NOMO-1 (cell line): ENCODE measurements around the gene ANKLE1.
A peak's percentile ranks its signal among the peaks of the same experiment; 100 is the strongest.

Source experiments
- DNase-seq, 2 experiments: peaks; one replicate each; lab custom pipeline; 2025; ENCODE audit not compliant: unreplicated experiment in 2 of 2; lab: John Stamatoyannopoulos, UW

ANKLE1 gene

DNA sequence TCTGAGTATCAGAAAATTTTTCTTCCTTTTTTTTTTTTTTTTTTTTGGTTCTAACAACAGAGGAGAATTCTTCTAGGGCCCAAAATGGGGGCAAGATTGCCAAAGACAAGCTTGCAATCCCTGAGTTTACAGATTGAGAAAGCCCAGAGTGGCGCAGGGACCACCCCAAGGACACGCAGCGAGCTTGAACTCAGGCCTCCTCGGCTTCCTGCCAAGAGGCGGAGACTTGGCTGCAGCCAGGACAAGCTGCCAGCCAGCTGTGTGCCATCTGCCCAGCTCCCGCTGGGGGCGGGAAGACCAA is 23.5 kb downstream of the ANKLE1 start:
- DNase-seq, result no peak

- DNase-seq, result peak; percentile 98 to 99
Observed at GRCh38 chr19:17305517-17306284, 24.0 kb downstream of the ANKLE1 start, which contains the start of gene MRPL34. TSS of gene MRPL34 (plus strand) at chr19:17305872. CDS start at chr19:17305893, 21 bp downstream.

DNA sequence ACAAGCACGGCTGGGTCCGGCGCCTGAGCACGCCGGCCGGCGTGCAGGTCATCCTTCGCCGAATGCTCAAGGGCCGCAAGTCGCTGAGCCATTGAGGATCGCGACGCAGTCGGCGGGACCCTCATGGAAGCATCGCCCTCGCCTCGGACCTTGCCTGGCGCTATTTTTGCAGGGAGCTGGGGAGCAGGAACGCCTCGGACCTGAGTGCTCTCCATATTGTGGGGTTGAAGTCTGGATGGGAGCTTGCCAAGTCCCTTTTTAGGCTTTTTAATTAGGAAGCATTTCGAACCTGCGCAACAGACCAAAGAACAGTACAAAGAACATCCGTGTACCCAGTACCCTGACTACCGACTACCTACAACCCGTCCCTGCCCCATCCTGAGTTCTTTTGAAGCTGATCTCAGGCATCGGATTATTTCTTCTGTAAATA is 24.6 kb downstream of the ANKLE1 start:
- DNase-seq, result no peak

DNA sequence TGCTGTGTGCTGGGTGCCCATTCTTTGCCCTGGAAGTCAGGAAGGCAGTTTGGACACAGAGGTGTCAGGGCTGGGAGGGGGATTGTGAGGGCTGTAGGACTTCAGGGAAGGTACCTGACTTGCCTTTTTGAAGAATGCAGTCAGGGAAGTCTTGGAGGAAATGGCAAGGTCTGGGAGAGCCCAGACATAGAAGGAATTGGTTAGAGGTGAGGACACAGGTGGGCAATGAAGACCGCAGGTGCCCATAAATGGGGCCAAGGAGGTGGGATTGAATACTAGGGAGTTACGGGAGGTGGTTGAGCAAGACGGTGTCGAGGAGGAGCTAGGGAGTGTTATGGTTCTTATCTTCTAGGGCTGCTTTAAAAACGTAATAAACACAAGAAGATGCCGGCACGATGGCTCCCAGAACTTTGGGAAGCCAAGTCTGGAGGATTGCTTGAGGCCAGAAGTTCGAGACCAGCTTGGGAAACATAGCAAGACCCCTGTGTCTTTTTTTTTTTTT is 26.2 kb downstream of the ANKLE1 start:
- no peak for DNase-seq

DNA sequence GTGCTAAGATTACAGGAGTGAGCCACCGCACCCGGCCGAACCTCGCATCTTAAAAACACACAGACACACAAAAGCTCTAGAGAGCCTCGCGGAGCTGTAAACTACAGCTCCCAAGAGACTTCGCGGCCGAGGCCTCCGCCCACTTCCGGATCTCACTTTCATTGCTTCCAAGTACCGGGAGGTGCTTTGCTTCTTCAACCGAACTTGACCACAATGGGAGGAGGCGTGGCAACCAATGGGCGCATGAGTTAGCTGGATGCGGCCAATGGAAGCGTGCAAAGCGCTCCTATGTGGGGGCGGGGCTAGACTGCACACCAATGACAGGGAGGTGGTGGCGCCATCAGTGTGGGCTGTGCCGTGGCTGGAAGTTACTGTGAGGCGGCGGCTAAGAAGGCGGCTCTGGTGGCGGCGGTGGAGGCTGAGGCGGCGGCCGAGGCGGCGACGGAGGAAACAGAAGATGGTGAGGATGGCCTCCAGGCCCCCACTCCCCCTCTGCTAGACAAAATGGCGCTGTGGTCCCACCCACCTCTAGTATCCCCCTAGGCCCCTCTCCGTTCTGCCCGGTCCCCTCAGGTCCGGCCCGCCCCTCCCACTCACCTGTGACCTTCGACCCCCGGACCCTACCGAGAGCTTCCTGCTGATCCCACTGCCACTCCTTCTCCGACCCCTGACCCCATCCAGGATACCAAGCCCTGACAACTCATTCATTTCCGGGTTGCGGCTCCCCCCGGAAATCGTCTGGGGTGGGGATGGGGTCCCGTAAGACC is 27.7 kb downstream of the ANKLE1 start, which contains the start of gene DDA1:
Gene DDA1 (plus strand): TSS at position 366 of the 767 bp plus-strand sequence. CDS start 92 bp downstream, at position 458.
- DNase-seq, result peak; percentile 99

DNA sequence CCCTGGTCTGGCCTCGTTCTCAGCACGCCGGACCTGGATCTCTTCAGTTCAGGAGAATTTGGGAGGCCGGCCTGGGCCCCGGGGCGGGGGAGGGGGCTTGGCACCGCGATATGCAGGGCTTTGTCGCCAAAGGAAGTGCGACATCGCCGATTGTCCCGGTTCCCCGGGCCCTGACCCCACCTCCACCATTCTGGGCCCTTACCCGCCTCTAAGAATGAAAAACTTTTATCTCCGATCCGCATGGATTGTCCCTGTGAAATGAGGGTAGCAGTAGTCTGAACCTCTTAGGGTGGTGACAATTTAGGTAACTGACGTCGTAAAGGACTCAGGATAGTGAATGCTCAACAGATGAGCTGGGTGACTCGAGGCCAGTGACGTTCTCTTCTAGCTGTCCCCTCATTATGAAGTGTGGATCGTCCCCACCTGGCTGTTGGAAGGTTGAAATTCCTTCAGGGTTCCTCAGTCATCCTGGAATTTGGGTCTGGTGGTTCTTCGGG is 28.3 kb downstream of the ANKLE1 start:
- peak in 1 of 2 experiments; percentile 15 for DNase-seq

- no peak for DNase-seq
Observed at GRCh38 chr19:17311455-17312188, 29.9 kb downstream of the ANKLE1 start.

GRCh38 chr19:17312189-17313113 is 30.8 kb downstream of the ANKLE1 start:
- no peak for DNase-seq

- no peak for DNase-seq
Observed at GRCh38 chr19:17314007-17314593, 32.4 kb downstream of the ANKLE1 start.

- DNase-seq, result no peak
Observed at GRCh38 chr19:17318966-17319365, 37.3 kb downstream of the ANKLE1 start.

DNA sequence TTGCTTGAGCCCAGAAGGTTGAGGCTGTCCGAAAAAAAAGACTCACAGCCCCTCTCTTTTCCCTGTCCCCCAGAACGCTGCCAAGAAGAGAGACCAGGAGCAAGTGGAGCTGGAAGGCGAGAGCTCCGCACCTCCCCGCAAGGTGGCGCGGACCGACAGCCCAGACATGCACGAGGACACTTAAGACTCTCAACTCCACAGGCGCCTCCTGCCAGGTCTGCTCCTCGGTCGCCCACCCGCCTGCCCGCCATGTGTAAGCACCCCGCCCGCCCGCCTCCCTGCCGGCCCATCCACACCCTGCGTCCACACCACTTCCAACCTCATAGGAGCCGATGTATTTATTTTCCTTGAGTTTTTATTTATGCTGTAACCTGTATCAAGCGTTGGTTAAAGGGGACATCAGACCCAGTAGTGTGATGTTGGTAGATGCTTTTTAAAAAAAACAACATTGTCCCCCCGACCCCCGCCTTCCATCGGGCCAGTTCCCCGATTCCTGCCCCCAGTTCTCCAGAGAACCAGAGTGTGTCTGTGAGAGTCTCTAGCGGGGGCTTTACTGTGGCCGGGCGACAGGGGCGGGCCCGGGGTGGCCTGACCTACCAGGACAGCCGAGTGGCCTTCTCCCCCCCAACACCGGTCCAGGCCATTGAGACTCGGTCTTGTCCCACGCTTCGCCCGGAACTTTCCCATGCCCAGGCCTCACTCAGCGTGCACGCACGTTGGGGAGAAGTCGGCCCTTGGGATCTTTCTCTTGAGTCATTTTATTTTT is 38.0 kb downstream of the ANKLE1 start:
- no peak for DNase-seq

- DNase-seq, result no peak
Observed at GRCh38 chr19:17320435-17320834, 38.7 kb downstream of the ANKLE1 start.

DNA sequence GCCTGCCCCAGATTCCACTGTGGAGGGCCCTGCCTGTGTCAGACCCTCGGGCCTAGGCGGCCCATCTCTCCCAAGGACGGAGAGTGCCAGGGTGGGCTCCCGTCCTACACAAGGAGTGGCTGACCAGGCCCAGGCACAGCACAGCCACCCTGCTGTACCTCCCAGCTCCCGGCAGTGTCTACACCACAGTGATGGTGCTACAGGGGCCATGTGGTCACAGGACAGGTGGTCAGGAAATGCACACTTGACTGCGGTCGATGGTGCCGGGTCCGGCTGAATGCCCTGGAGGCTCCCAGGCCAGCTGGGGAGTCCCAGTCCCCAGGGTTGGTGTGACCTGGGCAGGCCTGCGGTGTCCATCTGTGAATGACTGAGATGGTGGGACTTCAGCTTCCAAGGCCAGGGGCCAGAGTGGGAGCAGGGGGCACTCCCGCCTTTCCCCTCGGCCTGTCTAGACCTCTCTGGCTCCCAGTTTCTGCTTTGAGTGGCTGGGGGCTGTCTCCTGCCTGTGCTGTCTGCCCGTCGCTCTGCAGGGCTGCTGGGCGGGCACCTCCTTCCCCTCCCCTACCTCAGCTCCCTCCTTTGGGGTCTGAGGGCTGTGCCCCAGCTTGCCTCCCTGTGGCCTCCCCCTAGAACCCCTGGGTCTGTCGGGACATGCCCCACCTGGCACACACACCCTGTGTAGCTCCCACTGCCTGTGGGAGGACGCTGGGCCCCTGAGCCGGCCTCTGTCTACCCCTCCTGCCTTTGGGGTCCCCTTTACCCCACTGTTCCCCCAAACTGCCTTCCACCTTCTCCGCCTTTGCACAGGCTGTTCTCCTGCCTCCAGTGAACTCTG is 40.2 kb downstream of the ANKLE1 start:
- no peak for DNase-seq

GRCh38 chr19:17322854-17323253 is 41.2 kb downstream of the ANKLE1 start:
- no peak for DNase-seq

DNA sequence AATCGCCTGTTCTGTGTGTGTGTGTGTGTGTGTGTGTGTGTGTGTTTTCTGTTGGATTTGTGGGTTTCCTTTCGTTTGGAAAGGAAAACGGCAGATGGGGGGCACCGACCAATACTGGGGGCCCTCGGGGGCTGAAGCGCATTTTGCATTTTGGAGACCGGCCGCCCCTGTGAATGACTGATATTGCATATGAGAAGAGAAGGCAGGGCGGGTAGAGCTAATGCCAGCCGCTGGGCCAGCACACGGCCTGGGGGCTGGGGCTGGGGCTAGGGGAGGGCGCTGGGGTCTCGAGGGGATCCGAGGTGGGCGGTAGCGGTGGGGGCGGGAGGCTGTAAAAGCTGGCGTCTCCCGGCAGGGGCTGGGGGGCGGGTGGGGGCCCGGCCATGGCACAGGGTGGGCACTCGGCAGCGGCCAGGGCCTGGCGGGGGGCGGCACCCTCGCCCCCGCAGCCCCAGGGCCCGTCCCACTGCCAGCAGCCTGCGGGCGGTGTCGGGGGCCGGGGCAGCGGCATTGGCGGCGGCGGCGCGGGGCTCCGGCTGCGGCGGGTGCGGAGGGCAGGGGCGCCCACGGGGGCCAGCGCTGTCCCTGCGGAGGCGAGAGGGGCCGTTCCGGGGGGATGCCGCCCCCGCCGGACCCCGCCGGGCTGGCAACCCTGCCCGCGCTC is 41.7 kb downstream of the ANKLE1 start:
- DNase-seq, result no peak

DNA sequence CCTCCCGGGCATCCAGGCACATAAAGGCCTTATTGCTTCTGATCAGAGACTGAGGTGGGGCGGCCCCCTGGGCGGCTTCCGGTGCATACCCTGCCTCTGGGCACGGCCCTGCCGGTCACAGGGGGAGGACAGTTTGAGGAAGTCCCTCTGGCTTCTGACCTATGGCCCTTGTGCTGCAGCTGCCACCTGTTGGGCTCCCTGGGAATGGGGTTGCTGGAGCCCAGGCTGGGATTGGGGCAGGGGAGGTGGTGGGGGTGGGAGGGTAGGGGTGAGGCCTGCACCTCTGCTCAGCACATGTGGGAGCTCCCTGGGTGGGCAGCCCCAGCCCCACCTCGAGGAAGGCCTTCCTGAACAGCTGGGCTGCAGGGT is 42.2 kb downstream of the ANKLE1 start:
- no peak for DNase-seq

DNA sequence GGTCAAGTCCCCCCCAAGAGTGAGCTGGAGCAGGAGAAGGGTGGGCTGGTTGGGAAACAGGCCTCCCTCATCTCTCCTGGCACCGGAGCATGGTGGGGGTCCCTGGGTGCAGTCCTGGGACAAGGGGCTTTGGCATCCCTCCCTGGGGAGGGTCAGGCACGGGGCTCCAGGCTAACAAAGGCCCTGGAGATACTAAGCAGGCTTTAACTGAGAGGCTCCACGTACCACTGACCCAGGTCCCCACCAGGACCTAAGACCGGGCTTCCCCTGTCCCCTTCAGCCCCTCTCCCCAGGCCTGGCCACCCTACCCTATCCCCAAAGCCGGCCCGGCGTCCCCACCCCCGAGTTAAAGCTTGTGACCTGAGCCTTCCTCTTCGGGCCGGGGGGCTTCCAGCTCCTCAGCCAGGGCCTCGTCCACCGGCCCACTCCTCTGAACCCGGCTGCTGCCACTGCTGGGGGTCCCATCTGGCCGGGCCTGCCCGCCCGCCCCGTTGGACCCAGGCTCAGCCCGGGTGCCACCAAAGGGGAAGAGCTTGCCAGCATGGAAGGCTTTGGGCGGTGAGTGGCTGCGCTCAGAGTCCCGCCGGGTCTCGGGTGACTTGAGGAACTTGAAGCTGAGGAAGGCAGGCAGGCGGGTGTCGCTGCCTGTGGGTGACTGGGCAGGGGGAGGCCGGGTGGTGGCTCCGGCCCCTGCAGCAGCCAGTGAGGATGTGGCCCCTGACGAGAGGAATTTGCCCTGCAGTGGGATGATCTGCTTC is 42.8 kb downstream of the ANKLE1 start:
- no peak for DNase-seq
